Right atrium auricular region (tissue), 2 donors: ENCODE results near the gene SUFU. TPM values are rescaled to one million over a fixed set of nuclear protein-coding genes. Genes with fewer than 3 reads are reported as not detected.
"Not testable (repeated sequence)": the region's sequence is repeated elsewhere in the genome, so short reads cannot be mapped to it uniquely, and the experiment has no call there.

Experiments
- DNase-seq: peaks from one replicate; pipeline ENCODE4 v3.0.0-alpha.2; 2019; ENCODE audit warnings: low spot score
- H3K27ac ChIP-seq, 2 donors: fragments of 200-600 bp; sonication (generic); 1 replicate in 1 of 2; 2 replicates in 1 of 2; pipeline ENCODE4 v1.5.1; 2016 to 2019
- H3K27me3 ChIP-seq, 2 donors: fragments of 200-600 bp; sonication (generic); one replicate each; pipeline versions ENCODE4 v1.5.1 to v1.6.0; 2017 to 2019
- H3K36me3 ChIP-seq: fragments of 200-600 bp; sonication (generic); one replicate; pipeline ENCODE4 v1.5.1; 2016
- H3K4me1 ChIP-seq, 2 donors: fragments of 200-600 bp; sonication (generic); one replicate each; pipeline versions ENCODE4 v1.5.1 to v1.6.0; 2017 to 2019
- H3K4me3 ChIP-seq, 2 donors: fragments of 200-600 bp; sonication (generic); 1 replicate in 1 of 2; 2 replicates in 1 of 2; pipeline ENCODE4 v1.5.1; 2017 to 2019; ENCODE audit warnings: mild to moderate bottlenecking in 1 of 2, moderate library complexity in 1 of 2
- H3K9me3 ChIP-seq, 2 donors: fragments of 200-600 bp; sonication (generic); one replicate each; pipeline ENCODE4 v1.5.1; 2019
- CTCF ChIP-seq, 2 donors: fragments of 200-600 bp; sonication (generic); IDR thresholded peaks; one replicate each; pipeline ENCODE4 v1.5.1; 2019; ENCODE audit warnings: antibody characterized with exemption in 2 of 2
- total RNA-seq, 2 donors: library from RNA; depleted of rRNA; stranded (reverse); fragments of >200 nt; gene quantifications; one replicate each; pipeline ENCODE4 v1.1.0, GENCODE V29; 2016

Gene SUFU
- 1 to 10 TPM; 4.9 to 6.4 TPM for total RNA-seq

- H3K9me3 ChIP-seq, result no peaks in the 10 kb centered on the region
- H3K4me3 ChIP-seq, result peak within 1 kb of the TSS; percentile 99
- TF ChIP-seq CTCF (IDR thresholded peaks at IDR 0.05), result peak; percentile 82 to 93
- DNase-seq, result peak; percentile 99
- H3K27ac ChIP-seq, result peak within 1 kb of the TSS; percentile 94 to 97
- H3K36me3 ChIP-seq, result no peaks in the 10 kb centered on the region
- no peaks in the 10 kb centered on the region for H3K27me3 ChIP-seq
- peaks cover 0 to 66% of the 10 kb centered on the region in 2 donors for H3K4me1 ChIP-seq
Measured at GRCh38 chr10:102503264-102504178, at the start of gene SUFU. SUFU (plus strand) TSS chr10:102503972; CDS start chr10:102504153, 181 bp downstream.

GRCh38 chr10:102454662-102455487 is 48.9 kb upstream of the SUFU start:
- H3K4me3 ChIP-seq, H3K36me3 ChIP-seq, H3K27me3 ChIP-seq, DNase-seq, H3K27ac ChIP-seq, H3K9me3 ChIP-seq: not testable (repeated sequence)
- peaks cover 0 to 14% of the 10 kb centered on the region in 2 donors for H3K4me1 ChIP-seq

GRCh38 chr10:102455893-102456471 is 47.8 kb upstream of the SUFU start:
- Histone ChIP-seq H3K4me3 (no peak overlapping the region), H3K27me3 (no peaks in the 10 kb centered on the region), H3K27ac (no peak overlapping the region), H3K36me3 (no peaks in the 10 kb centered on the region), H3K9me3 (no peaks in the 10 kb centered on the region), H3K4me1 (peaks cover 0 to 13% of the 10 kb centered on the region in 2 donors)
- DNase-seq, result peak; percentile 74
- TF ChIP-seq CTCF (IDR thresholded peaks at IDR 0.05), result no peak

- no peak for DNase-seq
- peaks cover 0 to 21% of the 10 kb centered on the region in 2 donors for H3K4me1 ChIP-seq
- H3K9me3 ChIP-seq, result no peaks in the 10 kb centered on the region
- H3K4me3 ChIP-seq, result no peak overlapping the region
- no peaks in the 10 kb centered on the region for H3K36me3 ChIP-seq
- TF ChIP-seq CTCF (IDR thresholded peaks at IDR 0.05), result no peak
- H3K27me3 ChIP-seq, result no peaks in the 10 kb centered on the region
- H3K27ac ChIP-seq, result no peak overlapping the region
Measured at GRCh38 chr10:102457591-102458150, 46.1 kb upstream of the SUFU start.

- no peak for DNase-seq
- H3K4me3 ChIP-seq, result no peak overlapping the region
- H3K27me3 ChIP-seq, result no peaks in the 10 kb centered on the region
- H3K27ac ChIP-seq, result no peak overlapping the region
- peaks cover 0 to 25% of the 10 kb centered on the region in 2 donors for H3K4me1 ChIP-seq
- H3K36me3 ChIP-seq, result no peaks in the 10 kb centered on the region
- no peaks in the 10 kb centered on the region for H3K9me3 ChIP-seq
- no peak for TF ChIP-seq CTCF (IDR thresholded peaks at IDR 0.05)
Measured at GRCh38 chr10:102458656-102459055, 45.1 kb upstream of the SUFU start.
